ENCODE data around the gene FAM117B. TPM values are rescaled to one million over a fixed set of nuclear protein-coding genes. Genes with fewer than 3 reads are reported as not detected.

The FAM117B gene
- total RNA-seq, 1 donor from 2014 or later: 28.5 TPM

DNA sequence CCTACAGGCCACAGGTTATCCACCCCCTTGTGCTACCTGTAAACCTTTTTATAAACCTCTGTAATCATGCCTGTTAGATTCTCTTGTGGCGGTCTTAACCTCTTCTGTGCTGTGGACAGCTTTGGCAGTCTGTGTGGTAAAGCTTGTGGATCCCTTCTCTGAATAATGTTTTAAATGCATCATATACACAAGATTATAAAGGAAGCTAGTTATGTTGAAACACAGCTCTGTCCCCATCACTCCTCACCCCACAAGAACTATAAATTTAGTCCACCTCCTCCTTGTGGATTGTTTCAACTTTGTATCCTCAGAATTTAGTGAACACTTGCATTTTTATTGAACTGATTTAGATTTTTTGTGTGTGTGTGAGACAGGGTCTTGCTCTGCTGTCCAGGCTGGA is 129.1 kb downstream of the FAM117B start:
- Mint-ChIP-seq H3K9me3 (ENCODE audit: low read depth) (no peaks in the 10 kb centered on the region), H3K36me3 (ENCODE audit: insufficient read depth) (peaks cover 29% of the 10 kb centered on the region), H3K4me3 (ENCODE audit: low read depth) (no peak overlapping the region), H3K27ac (no peak overlapping the region), H3K27me3 (no peaks in the 10 kb centered on the region), H3K4me1 (ENCODE audit: low read depth) (no peaks in the 10 kb centered on the region)
- TF ChIP-seq, protein P1, sequence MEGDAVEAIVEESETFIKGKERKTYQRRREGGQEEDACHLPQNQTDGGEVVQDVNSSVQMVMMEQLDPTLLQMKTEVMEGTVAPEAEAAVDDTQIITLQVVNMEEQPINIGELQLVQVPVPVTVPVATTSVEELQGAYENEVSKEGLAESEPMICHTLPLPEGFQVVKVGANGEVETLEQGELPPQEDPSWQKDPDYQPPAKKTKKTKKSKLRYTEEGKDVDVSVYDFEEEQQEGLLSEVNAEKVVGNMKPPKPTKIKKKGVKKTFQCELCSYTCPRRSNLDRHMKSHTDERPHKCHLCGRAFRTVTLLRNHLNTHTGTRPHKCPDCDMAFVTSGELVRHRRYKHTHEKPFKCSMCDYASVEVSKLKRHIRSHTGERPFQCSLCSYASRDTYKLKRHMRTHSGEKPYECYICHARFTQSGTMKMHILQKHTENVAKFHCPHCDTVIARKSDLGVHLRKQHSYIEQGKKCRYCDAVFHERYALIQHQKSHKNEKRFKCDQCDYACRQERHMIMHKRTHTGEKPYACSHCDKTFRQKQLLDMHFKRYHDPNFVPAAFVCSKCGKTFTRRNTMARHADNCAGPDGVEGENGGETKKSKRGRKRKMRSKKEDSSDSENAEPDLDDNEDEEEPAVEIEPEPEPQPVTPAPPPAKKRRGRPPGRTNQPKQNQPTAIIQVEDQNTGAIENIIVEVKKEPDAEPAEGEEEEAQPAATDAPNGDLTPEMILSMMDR (IDR thresholded peaks at IDR 0.05; ENCODE audit: unreplicated experiment): no peak
- DNase-seq (ENCODE audit: low spot score, unreplicated experiment): no peak

DNA sequence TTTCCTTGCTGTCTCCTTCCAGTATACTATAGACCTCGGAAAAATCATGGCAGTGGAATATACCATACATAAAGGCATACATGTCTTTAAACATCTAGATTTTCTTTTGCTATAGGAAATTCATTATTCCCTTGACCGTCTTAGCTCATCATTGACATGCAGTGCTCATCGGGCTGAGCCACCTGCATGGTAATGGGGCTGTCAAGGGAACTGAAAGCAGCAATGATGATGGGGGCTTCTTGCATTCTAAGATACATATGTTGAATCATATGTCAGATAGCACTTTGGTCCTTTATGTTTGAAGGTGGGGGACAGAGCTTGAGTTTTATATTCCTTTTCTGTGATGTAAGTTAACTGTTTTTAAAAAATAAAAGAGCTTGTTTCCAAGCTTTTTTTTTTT is 130.2 kb downstream of the FAM117B start:
- peaks cover 29% of the 10 kb centered on the region for H3K36me3 Mint-ChIP-seq (ENCODE audit: insufficient read depth)
- no peaks in the 10 kb centered on the region for H3K9me3 Mint-ChIP-seq (ENCODE audit: low read depth)
- H3K4me1 Mint-ChIP-seq (ENCODE audit: low read depth): no peaks in the 10 kb centered on the region
- H3K4me3 Mint-ChIP-seq (ENCODE audit: low read depth): no peak overlapping the region
- TF ChIP-seq, protein P1 (IDR thresholded peaks at IDR 0.05; ENCODE audit: unreplicated experiment): no peak
- no peaks in the 10 kb centered on the region for H3K27me3 Mint-ChIP-seq
- no peak overlapping the region for H3K27ac Mint-ChIP-seq
- no peak for DNase-seq (ENCODE audit: low spot score, unreplicated experiment)

DNA sequence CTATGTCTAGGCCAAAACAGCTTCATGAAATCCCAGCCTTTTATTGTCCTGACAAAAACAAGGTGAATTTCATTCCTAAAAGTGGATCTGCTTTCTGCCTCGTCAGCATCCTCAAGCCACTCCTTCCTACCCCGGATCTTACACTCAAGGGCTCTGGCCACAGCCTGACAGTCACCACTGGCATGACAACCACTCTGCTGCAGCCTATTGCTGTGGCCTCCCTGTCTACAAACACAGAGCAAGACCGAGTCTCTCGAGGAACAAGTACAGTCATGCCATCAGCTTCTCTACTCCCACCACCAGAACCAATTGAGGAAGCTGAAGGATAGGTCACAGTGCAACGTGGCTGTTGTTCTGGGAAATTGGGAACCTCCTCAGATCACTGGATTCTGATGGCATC is 130.7 kb downstream of the FAM117B start:
- Mint-ChIP-seq H3K4me3 (ENCODE audit: low read depth) (no peak overlapping the region), H3K27ac (peak overlapping the region; percentile 61), H3K9me3 (ENCODE audit: low read depth) (no peaks in the 10 kb centered on the region), H3K36me3 (ENCODE audit: insufficient read depth) (peaks cover 26% of the 10 kb centered on the region), H3K4me1 (ENCODE audit: low read depth) (no peaks in the 10 kb centered on the region), H3K27me3 (no peaks in the 10 kb centered on the region)
- no peak for DNase-seq (ENCODE audit: low spot score, unreplicated experiment)
- TF ChIP-seq, protein P1 (IDR thresholded peaks at IDR 0.05; ENCODE audit: unreplicated experiment): no peak

GRCh38 chr2:202768273-202768672 is 133.5 kb downstream of the FAM117B start:
- TF ChIP-seq, protein P1 (IDR thresholded peaks at IDR 0.05; ENCODE audit: unreplicated experiment): no peak
- H3K27me3 Mint-ChIP-seq: no peaks in the 10 kb centered on the region
- no peaks in the 10 kb centered on the region for H3K4me1 Mint-ChIP-seq (ENCODE audit: low read depth)
- DNase-seq (ENCODE audit: low spot score, unreplicated experiment): no peak
- no peaks in the 10 kb centered on the region for H3K9me3 Mint-ChIP-seq (ENCODE audit: low read depth)
- H3K27ac Mint-ChIP-seq: no peak overlapping the region
- H3K36me3 Mint-ChIP-seq (ENCODE audit: insufficient read depth): peaks cover 21% of the 10 kb centered on the region
- no peak overlapping the region for H3K4me3 Mint-ChIP-seq (ENCODE audit: low read depth)

DNA sequence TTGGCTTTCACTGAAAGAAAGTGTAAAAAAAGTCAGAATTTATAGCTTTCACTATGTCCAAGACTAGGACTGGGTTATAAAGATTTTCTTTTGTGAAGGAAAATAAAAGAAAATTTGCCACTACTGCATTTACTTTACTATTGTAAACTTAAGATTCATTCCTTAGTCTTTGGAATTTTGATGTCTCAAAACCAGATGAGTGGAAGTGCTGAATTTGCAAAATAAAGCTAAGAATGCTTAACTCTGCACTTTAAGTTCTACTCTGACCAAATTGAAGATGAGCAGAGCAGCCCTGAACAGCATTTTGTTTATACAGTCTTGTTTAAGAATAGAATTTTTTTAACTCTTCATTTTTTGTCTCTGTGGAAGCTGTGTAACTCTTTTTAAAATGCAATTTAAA is 134.4 kb downstream of the FAM117B start:
- no peaks in the 10 kb centered on the region for H3K27me3 Mint-ChIP-seq
- H3K9me3 Mint-ChIP-seq (ENCODE audit: low read depth): no peaks in the 10 kb centered on the region
- H3K27ac Mint-ChIP-seq: no peak overlapping the region
- TF ChIP-seq, protein P1 (IDR thresholded peaks at IDR 0.05; ENCODE audit: unreplicated experiment): no peak
- H3K36me3 Mint-ChIP-seq (ENCODE audit: insufficient read depth): peaks cover 17% of the 10 kb centered on the region
- no peaks in the 10 kb centered on the region for H3K4me1 Mint-ChIP-seq (ENCODE audit: low read depth)
- no peak for DNase-seq (ENCODE audit: low spot score, unreplicated experiment)
- no peak overlapping the region for H3K4me3 Mint-ChIP-seq (ENCODE audit: low read depth)
